Hepatocyte (in vitro differentiated cells): Measurements from ENCODE around the gene ELOVL3. TPM values are rescaled to one million over a fixed set of nuclear protein-coding genes. Genes with fewer than 3 reads are reported as not detected.
"Not testable (repeated sequence)": the region's sequence is repeated elsewhere in the genome, so short reads cannot be mapped to it uniquely, and the experiment has no call there.

Experiments
- DNase-seq: peaks from one replicate; pipeline ENCODE4 v3.0.0-alpha.2; 2016; ENCODE audit warnings: low spot score
- H2AFZ ChIP-seq: fragments of 200-600 bp; sonication (generic); 2 replicates; pipeline ENCODE4 v1.6.0; 2016; ENCODE audit warnings: antibody characterized with exemption, mild to moderate bottlenecking
- H3K27ac ChIP-seq: fragments of 200-600 bp; sonication (generic); 2 replicates; pipeline ENCODE4 v1.5.1; 2016; ENCODE audit warnings: mild to moderate bottlenecking
- H3K27me3 ChIP-seq: fragments of 200-600 bp; sonication (generic); 2 replicates; pipeline ENCODE4 v1.6.1; 2016
- H3K36me3 ChIP-seq: fragments of 200-600 bp; sonication (generic); replicated peaks from 2 replicates; pipeline ENCODE4 v1.5.1; 2016; ENCODE audit warnings: low read depth; ENCODE audit not compliant: insufficient read depth
- H3K4me1 ChIP-seq: fragments of 200-600 bp; sonication (generic); 2 replicates; pipeline ENCODE4 v1.5.1; 2016; ENCODE audit warnings: mild to moderate bottlenecking, moderate library complexity; ENCODE audit not compliant: insufficient read depth
- H3K4me2 ChIP-seq: fragments of 200-600 bp; sonication (generic); 2 replicates; pipeline ENCODE4 v1.6.0; 2016
- H3K4me3 ChIP-seq: fragments of 200-600 bp; sonication (generic); 2 replicates; pipeline ENCODE4 v1.5.1; 2016; ENCODE audit warnings: mild to moderate bottlenecking
- H3K79me2 ChIP-seq: fragments of 200-600 bp; sonication (generic); 2 replicates; pipeline ENCODE4 v1.6.0; 2017; ENCODE audit warnings: mild to moderate bottlenecking
- H3K9me2 ChIP-seq: fragments of 200-600 bp; sonication (generic); replicated peaks from 2 replicates; pipeline ENCODE4 v1.6.0; 2017; ENCODE audit warnings: mild to moderate bottlenecking; ENCODE audit not compliant: insufficient read depth
- H3K9me3 ChIP-seq: fragments of 200-600 bp; sonication (generic); 2 replicates; pipeline ENCODE4 v1.5.1; 2016; ENCODE audit warnings: low read depth, mild to moderate bottlenecking
- H4K20me1 ChIP-seq: fragments of 200-600 bp; sonication (generic); 2 replicates; pipeline ENCODE4 v1.6.0; 2016; ENCODE audit warnings: mild to moderate bottlenecking; ENCODE audit not compliant: insufficient read depth, poor library complexity, severe bottlenecking
- EZH2 ChIP-seq: fragments of 200-600 bp; sonication (generic); IDR thresholded peaks from 2 replicates; pipeline ENCODE4 v1.6.1; 2016; ENCODE audit warnings: antibody characterized with exemption, mild to moderate bottlenecking, borderline replicate concordance
- EZH2phosphoT487 ChIP-seq: fragments of 200-600 bp; sonication (generic); IDR thresholded peaks from one replicate; pipeline ENCODE4 v1.6.1; 2018; ENCODE audit warnings: antibody characterized with exemption, mild to moderate bottlenecking, low read depth, moderate library complexity; ENCODE audit not compliant: unreplicated experiment, severe bottlenecking
- WGBS: methylation state at CpG from one replicate; pipeline ENCODE4 v1.1.6; 2016; ENCODE audit warnings: low lambda C conversion rate; ENCODE audit errors: missing lambda C conversion rate; 5-methylcytosine and 5-hydroxymethylcytosine counted together
- polyA plus RNA-seq: library from polyadenylated mRNA; unstranded; fragments of >200 nt; fragmentation: Nextera tagmentation; extraction: Ambion mirVana; gene quantifications from 2 replicates; pipeline ENCODE4 v1.2.1, GENCODE V29; 2016
- total RNA-seq: library from RNA; depleted of rRNA; stranded (reverse); fragments of >200 nt; gene quantifications from 2 replicates; pipeline ENCODE4 v1.2.3, GENCODE V29; 2014
- TF ChIP-seq, protein P1 (sequence below): fragments of 200-600 bp; sonication (generic); IDR thresholded peaks from 2 replicates; pipeline ENCODE4 v1.5.1; 2016; ENCODE audit warnings: antibody characterized with exemption, mild to moderate bottlenecking; ENCODE audit not compliant: poor library complexity

The ELOVL3 gene
- total and polyA plus RNA-seq, 2 experiments from 2014 or later, result not detected

DNA sequence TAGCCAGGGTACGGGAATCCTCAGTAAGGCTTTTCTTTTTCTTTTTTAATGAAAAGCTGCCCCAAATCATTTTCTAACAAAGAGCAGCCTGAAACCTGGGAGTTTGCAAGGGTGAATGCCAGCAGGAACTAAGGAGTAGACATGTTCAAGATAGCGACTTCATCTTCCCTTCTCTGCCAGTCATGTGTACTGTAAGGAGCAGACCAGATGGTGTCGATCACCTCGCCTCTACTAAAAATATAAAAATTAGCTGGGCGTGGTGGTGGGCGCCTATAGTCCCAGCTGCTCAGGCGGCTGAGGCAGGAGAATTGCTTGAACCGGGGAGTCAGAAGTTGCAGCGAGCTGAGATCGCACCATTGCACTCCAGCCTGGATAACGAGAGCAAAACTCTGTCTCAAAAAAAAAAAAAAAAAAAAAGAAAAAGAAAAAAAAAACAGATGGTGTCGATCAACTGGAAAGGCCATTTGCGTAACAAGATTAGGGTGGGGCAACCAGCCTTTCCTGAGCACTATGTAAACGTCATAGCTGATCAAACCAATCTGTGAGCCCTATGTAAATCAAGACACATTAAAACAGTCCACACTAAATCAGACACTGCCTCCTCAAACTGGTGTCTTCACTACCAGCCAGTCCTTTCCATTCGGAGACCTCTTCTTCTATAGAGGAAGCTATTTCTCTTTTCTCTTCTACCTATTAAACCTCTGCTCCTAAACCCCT lies 40.1 kb upstream of the ELOVL3 start:
- DNase-seq, result no peak

DNA sequence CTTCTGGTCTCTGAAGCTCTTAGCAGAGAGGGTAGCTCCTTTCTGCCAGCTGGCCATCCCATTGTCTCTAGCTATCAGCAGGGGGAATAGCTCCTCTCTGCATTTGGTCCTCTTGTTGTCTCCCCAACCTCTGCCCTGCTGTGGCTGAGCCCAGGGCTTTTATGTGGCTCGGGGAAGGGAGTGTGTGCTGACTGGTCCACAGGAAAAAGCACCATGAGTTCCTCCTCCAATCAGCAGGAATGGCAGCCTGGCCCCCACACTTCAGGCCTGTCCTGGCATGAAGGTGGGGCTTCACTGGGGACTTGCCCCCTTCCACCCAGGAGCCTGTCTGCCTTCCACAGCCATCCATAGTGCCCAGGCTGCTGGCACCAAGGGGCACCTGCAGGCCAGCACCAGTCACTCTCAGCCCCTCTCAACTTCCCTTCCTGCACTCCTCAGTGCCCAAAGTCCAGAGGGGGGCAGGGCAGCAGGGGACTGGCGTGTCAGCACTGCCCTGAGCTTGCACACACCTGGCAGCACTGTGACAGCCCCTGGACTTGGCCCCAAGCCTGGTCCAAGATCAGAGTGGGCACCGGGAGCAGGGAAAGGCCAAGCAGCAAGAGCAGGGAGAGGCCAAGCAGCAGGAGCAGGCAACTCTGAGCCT lies 37.7 kb upstream of the ELOVL3 start:
- no peak for TF ChIP-seq EZH2
- TF ChIP-seq EZH2phosphoT487, result no peak
- H2AFZ ChIP-seq, result no peak overlapping the region
- 74% methylated on average over 3 of the region's 3 CpGs for WGBS

More for the DNA sequence above, 40.1 kb upstream of the ELOVL3 start:
- no peak for TF ChIP-seq EZH2phosphoT487
- TF ChIP-seq EZH2, result no peak
- TF ChIP-seq, protein P1, sequence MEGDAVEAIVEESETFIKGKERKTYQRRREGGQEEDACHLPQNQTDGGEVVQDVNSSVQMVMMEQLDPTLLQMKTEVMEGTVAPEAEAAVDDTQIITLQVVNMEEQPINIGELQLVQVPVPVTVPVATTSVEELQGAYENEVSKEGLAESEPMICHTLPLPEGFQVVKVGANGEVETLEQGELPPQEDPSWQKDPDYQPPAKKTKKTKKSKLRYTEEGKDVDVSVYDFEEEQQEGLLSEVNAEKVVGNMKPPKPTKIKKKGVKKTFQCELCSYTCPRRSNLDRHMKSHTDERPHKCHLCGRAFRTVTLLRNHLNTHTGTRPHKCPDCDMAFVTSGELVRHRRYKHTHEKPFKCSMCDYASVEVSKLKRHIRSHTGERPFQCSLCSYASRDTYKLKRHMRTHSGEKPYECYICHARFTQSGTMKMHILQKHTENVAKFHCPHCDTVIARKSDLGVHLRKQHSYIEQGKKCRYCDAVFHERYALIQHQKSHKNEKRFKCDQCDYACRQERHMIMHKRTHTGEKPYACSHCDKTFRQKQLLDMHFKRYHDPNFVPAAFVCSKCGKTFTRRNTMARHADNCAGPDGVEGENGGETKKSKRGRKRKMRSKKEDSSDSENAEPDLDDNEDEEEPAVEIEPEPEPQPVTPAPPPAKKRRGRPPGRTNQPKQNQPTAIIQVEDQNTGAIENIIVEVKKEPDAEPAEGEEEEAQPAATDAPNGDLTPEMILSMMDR, result no peak
- Histone ChIP-seq H3K79me2 (no peaks in the 10 kb centered on the region), H2AFZ (no peak overlapping the region), H3K9me3 (no peaks in the 10 kb centered on the region), H3K9me2 (no peaks in the 10 kb centered on the region), H3K27me3 (no peaks in the 10 kb centered on the region), H3K27ac (no peak overlapping the region), H3K36me3 (no peaks in the 10 kb centered on the region), H4K20me1 (no peaks in the 10 kb centered on the region), H3K4me1 (no peaks in the 10 kb centered on the region), H3K4me3 (no peak overlapping the region), H3K4me2 (no peak overlapping the region)
- WGBS, result 87% methylated on average over 15 of the region's 15 CpGs

DNA sequence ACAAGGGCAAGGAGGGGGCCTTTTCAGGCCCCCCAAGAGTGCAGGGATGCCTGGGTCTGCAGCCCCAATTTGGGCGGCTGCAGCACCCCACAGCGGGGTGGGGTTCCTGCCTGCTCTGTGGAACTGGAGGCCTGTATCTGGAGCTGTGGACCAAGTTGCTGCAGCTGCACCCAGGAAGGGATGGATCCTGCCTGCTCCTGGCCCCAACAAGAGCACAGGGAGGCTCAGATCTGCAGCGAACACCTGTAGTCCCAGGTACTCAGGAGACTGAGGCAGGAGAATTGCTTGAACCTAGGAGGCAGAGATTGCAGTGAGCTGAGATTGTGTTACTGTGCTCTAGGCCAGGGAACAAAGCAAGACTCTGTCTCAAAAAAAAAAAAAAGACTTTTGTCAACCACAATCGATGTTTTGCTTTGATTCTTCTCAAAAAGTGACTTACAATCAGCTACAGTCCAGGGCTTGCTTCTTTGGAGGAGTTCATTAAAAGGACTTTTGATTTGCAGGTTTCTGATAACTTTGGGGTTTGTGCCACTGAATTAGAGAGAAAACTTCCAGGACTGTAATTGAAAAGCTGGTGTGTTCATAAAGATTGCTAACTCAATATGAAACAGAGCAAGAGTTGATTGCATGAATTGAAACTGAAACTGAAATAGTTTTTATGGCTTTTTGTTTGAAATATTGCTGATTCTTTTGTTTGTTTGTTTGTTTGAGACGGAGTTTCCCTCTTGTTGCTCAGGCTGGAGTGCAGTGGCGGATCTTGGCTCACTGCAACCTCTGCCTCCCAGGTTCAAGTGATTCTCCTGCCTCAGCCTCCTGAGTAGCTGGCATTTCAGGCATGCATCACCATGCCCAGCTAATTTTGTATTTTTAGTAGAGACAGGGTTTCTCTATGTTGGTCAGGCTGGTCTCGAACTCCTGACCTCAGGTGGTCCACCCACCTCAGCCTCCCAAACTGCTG lies 36.9 kb upstream of the ELOVL3 start:
- not testable (repeated sequence) for H3K36me3 ChIP-seq, H3K79me2 ChIP-seq, H3K4me1 ChIP-seq, H3K9me2 ChIP-seq, H3K27me3 ChIP-seq, DNase-seq, H4K20me1 ChIP-seq, H3K9me3 ChIP-seq, H3K27ac ChIP-seq, H2AFZ ChIP-seq, H3K4me3 ChIP-seq, H3K4me2 ChIP-seq
- WGBS, result 88% methylated on average over 7 of the region's 7 CpGs

More for the DNA sequence above, 37.7 kb upstream of the ELOVL3 start:
- H4K20me1 ChIP-seq, result no peaks in the 10 kb centered on the region
- H3K27ac ChIP-seq, result no peak overlapping the region
- H3K4me3 ChIP-seq, result no peak overlapping the region
- H3K79me2 ChIP-seq, result no peaks in the 10 kb centered on the region
- no peak overlapping the region for H3K4me2 ChIP-seq
- no peaks in the 10 kb centered on the region for H3K9me2 ChIP-seq
- H3K36me3 ChIP-seq, result no peaks in the 10 kb centered on the region
- no peaks in the 10 kb centered on the region for H3K9me3 ChIP-seq
- H3K27me3 ChIP-seq, result no peaks in the 10 kb centered on the region
- H3K4me1 ChIP-seq, result no peaks in the 10 kb centered on the region
- DNase-seq, result no peak

DNA sequence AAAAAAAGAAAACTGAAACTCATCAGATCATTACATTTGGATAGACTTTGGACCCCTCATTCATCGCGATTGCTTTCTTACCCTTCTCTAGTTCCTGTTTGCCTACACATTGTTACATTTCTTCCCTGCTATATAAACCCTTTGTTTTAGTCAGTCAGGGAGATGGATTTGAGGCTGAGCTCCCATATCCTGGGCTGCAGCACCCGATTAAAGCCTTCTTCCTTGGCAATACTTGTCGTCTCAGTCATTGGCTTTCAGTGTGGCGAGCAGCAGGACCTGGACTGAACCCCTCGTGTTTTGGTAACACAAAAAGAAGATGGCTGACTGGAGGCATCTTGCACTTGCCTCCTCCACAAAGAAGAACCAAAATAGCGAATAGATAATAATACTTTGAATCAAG lies 34.1 kb upstream of the ELOVL3 start:
- no peak overlapping the region for H2AFZ ChIP-seq
- H3K27me3 ChIP-seq, result no peaks in the 10 kb centered on the region
- H3K4me3 ChIP-seq, result no peak overlapping the region
- no peak for DNase-seq
- no peaks in the 10 kb centered on the region for H3K9me2 ChIP-seq
- no peak overlapping the region for H3K27ac ChIP-seq
- H3K79me2 ChIP-seq, result no peaks in the 10 kb centered on the region
- no peak for TF ChIP-seq EZH2phosphoT487
- TF ChIP-seq, protein P1, result no peak
- no peak for TF ChIP-seq EZH2
- H3K36me3 ChIP-seq, result no peaks in the 10 kb centered on the region
- H3K9me3 ChIP-seq, result no peaks in the 10 kb centered on the region
- 82% methylated on average over 7 of the region's 7 CpGs for WGBS
- H3K4me1 ChIP-seq, result no peaks in the 10 kb centered on the region
- no peaks in the 10 kb centered on the region for H4K20me1 ChIP-seq
- no peak overlapping the region for H3K4me2 ChIP-seq
